ENCODE results near the gene CNRIP1.

The CNRIP1 gene

GRCh38 chr2:68291314-68291713, 28.4 kb downstream of the CNRIP1 start:
- DNase-seq: no peak

DNA sequence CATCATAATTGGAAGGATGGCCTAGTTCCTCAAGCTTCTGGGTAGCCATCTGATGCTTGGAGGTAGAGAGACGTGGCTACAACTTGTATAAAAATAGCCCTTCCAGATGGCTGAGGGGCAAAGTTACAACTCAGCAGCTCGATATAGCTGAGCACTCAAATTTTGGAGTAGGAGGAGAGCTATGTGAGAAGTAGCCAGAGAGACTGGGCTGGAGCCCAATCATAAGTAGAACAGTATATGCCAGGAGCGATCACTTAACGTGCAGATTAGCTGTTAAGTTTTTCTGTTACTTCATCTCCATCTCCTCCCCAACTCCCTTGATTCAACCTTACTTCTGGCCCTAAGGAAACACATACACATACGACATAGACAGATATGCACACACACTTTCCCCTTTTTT, 28.8 kb downstream of the CNRIP1 start:
- DNase-seq: no peak

- no peak for DNase-seq
Measured at GRCh38 chr2:68287580-68288441, 31.9 kb downstream of the CNRIP1 start.

- no peak for DNase-seq
Measured at GRCh38 chr2:68284896-68285295, 34.9 kb downstream of the CNRIP1 start.

- DNase-seq: no peak
Measured at GRCh38 chr2:68283419-68283812, 36.3 kb downstream of the CNRIP1 start.

GRCh38 chr2:68282811-68283418, 36.8 kb downstream of the CNRIP1 start:
- DNase-seq: peak; percentile 11

DNA sequence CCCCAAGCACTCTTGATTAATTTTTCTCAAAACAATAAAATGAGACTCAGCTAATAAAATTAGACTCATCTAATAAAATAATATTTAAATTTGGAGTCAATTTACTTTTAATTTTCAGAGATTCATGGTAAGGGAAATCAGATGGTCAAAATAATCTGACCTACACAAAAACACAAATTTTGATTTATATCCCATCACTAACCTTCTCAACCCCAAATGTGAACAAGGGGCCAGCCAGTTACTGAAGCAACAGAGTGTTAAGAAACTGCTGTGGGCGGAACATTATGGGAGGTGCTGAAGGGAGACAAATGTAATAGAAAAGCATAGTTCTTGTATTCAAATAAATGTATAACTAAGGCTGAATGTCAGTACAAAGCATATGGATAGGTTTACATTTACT, 39.0 kb downstream of the CNRIP1 start:
- DNase-seq: no peak

DNA sequence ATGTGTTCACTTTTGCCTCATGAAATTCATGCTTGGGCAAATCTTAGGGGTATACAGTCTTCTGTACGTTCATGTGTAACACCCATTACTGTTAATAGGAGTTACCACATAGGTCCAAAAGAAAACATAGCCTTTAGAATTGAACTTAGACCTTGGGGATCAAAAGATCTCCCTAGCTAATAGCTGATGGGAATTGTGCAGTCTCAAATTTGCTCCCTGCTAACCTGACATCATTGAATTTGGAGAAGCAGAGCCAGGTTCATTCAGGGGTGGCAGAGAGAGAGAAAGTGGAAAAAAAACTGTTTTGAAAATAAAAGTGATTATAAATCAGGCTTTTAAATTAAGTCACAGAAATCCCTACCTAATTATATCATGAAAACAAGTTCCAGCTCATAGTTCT, 39.4 kb downstream of the CNRIP1 start:
- DNase-seq: no peak

DNA sequence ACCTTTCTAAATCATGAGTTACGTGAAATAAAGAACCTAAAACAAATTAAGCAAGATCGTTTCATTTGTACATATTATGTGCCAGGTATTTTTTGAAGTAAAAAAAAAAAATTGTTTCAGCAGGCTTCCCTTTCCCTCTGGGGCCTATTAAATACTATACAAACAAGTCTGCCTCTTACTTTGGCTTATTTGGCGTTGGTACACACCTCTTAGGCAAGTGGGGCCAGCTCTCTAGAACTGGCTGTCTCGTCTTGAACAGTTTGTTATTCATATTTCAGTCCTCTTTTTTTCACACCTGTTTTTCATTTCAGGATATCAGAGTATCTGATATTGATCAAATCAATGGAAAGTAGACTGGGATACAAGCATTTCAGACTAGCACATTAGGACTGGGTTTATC, 40.1 kb downstream of the CNRIP1 start:
- DNase-seq: no peak

DNA sequence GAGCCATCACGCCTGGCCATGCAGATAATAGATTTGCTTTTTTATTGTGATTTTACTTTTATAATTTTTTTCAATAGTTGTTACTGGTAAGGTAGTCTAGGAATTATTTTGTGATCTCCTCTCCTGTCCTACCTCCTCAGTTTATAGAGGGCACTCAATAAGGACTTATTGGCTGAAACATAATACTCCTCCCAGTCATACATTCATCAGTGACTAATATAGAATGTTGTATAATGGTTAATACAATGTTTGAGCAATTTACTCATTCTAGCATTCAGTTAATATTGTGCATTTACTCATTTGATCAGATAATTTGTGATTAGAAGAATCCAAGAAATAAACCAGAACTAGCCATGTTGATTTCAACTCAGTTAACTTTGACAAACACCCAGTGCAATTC, 41.6 kb downstream of the CNRIP1 start:
- DNase-seq: no peak

DNA sequence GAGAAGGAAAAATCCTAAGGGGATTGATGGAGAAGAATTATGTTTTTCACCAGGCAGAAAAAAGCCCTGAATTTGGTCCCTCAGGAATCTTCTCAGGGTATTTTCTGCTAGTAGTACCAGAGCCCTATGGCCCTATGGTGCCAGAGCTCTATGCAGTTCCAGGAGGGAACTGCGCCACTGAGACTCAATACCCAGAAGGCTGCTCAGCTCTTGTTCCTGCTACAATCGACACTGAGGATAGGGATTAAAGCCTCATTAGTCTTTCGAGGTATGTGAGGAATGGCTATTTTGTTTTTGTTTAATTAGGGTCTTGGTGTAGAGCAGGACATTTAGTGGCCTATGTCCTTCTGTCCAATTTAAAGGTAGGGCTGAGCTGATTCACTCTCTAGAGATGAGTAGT, 45.7 kb downstream of the CNRIP1 start:
- DNase-seq: no peak

GRCh38 chr2:68272246-68272994, 47.3 kb downstream of the CNRIP1 start:
- no peak for DNase-seq

GRCh38 chr2:68266655-68267054, 53.1 kb downstream of the CNRIP1 start:
- no peak for DNase-seq

GRCh38 chr2:68263632-68264031, 56.1 kb downstream of the CNRIP1 start:
- DNase-seq: no peak

- DNase-seq: no peak
Measured at GRCh38 chr2:68258851-68259250, 60.9 kb downstream of the CNRIP1 start.

DNA sequence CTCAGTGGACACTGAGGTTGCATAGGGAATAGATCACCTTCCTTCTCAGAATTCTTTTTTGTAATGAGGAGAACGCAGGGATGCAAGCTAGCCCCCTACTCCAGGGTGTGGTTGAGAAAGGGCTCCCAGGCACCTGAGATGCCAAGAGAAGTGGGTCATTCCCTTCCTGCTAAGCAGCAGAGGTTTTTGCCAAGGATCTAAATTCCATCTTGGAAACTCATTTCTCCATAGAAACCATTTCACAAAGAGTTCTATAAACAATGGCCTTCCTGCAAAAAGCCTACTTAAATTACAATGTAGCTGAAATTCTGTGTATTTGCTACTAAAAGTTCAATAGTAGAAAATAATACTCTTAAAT, 63.7 kb downstream of the CNRIP1 start:
- DNase-seq: no peak

DNA sequence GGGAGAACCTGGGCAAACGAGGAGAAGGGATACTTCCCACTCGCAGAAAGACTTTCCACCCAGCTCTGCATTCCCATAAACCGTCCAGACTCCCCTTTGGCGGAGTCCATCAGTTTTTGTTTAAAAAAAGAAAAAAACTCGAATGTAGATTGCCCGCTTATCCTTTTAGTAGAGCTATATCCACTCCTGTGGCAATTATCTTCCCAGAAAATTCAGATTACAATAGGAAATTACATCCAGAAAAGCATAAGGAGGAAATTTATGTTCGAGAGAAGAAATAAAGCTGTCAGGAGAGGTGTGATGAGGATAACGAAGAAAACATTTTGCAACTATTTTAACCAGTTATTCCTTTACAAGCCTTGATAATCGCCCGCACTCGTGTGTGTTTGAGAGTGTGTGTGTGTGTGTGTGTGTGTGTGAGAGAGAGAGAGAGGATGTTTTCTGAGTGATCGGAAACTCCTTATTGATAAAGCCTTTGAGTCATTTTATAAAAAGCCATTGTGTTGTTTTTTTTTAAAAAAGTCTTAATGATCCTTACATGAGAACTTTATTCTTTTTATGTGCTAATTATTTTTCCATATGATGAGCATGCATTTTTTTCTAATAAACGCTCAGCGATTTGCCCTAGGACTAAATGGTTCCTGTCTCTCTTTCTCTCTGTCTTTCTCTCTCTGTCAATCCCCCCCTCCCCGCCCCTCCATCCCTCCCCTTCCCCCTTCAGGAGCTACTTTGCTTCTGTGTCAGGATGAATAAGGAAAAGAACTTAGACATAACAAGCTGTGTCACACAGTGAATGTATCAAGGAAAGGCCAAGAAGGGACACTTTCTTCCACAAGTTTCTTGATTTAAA, 66.3 kb downstream of the CNRIP1 start:
- peak; percentile 6 for DNase-seq

- DNase-seq: peak; percentile 96
Measured at GRCh38 chr2:68252400-68253218, 67.1 kb downstream of the CNRIP1 start, which contains the start of gene PPP3R1. PPP3R1 (minus strand) TSS chr2:68252532; CDS start chr2:68252127, 405 bp downstream.

- DNase-seq: peak; percentile 13
Measured at GRCh38 chr2:68251855-68252399, 67.8 kb downstream of the CNRIP1 start.

- DNase-seq: peak; percentile 84
Measured at GRCh38 chr2:68251187-68251854, 68.4 kb downstream of the CNRIP1 start.

DNA sequence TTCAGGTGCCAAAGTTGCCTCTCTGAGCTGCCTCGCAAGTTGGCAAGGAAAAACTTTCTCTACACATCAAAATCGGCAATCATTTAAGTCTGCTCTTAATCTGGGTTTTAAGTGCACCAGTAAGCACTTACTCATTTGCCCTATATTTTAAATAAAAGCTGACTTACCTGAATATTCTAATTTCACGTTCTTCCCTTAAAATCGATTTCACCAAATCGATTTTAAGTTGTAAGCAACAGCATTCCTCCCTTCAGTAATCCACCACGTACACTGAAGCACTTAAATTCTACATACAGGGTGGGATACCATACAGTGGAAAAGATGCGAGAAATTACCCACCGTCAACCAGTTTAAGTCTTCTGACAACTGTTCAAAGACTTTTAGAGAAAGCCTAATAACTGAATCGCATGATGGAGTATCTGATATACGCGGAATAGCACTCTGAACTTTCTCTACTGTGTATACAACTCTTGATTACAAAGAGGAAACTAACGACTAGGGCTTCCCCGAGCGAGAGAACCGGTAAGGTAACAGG, 69.0 kb downstream of the CNRIP1 start:
- no peak for DNase-seq

All from CD4-positive, alpha-beta T cell treated with Interferon gamma for 1 hour (primary cell).